Ramos (cell line): Measurements from ENCODE around the gene OLIG3.

ENCODE experiments used
- in situ Hi-C: fragments of 300-500 bp; cut with MboI; formaldehyde crosslinking; loops from one replicate; pipeline ENCODE4 v1.14.3; 2022; ENCODE audit warnings: low sequenced_read_pairs; ENCODE audit not compliant: unreplicated experiment

Gene OLIG3

GRCh38 chr6:137494281-137494987 is at the start of gene OLIG3:
Gene OLIG3, minus strand, starts transcription at chr6:137494394. Its CDS starts 224 bp downstream, at chr6:137494170.
- in situ Hi-C loops = no loop called here

- in situ Hi-C loops = no loop called here
Measured at GRCh38 chr6:137543114-137543513, 48.9 kb upstream of the OLIG3 start.

- in situ Hi-C loops = no loop called here
Measured at GRCh38 chr6:137542713-137543112, 48.5 kb upstream of the OLIG3 start.

GRCh38 chr6:137541534-137542063 is 47.4 kb upstream of the OLIG3 start:
- in situ Hi-C loops = no loop called here

- in situ Hi-C loops = no loop called here
Measured at GRCh38 chr6:137536104-137536773, 42.0 kb upstream of the OLIG3 start.

- in situ Hi-C loops = no loop called here
Measured at GRCh38 chr6:137531376-137532092, 37.3 kb upstream of the OLIG3 start.

- in situ Hi-C loops = no loop called here
Measured at GRCh38 chr6:137530404-137530803, 36.2 kb upstream of the OLIG3 start.

- in situ Hi-C loops = no loop called here
Measured at GRCh38 chr6:137522831-137523230, 28.6 kb upstream of the OLIG3 start.

- in situ Hi-C loops = no loop called here
Measured at GRCh38 chr6:137522198-137522798, 28.1 kb upstream of the OLIG3 start.

- in situ Hi-C loops = no loop called here
Measured at GRCh38 chr6:137520520-137520919, 26.3 kb upstream of the OLIG3 start.

GRCh38 chr6:137519629-137520176 is 25.5 kb upstream of the OLIG3 start:
- in situ Hi-C loops = no loop called here

GRCh38 chr6:137518386-137518983 is 24.3 kb upstream of the OLIG3 start:
- in situ Hi-C loops = no loop called here

- in situ Hi-C loops = no loop called here
Measured at GRCh38 chr6:137514418-137514817, 20.2 kb upstream of the OLIG3 start.

GRCh38 chr6:137512757-137513605 is 18.8 kb upstream of the OLIG3 start:
- in situ Hi-C loops = no loop called here

GRCh38 chr6:137510923-137511322 is 16.7 kb upstream of the OLIG3 start:
- in situ Hi-C loops = no loop called here

- in situ Hi-C loops = no loop called here
Measured at GRCh38 chr6:137498481-137499190, 4.4 kb upstream of the OLIG3 start.

GRCh38 chr6:137497721-137498463 is 3.7 kb upstream of the OLIG3 start:
- in situ Hi-C loops = no loop called here
